ENCODE results near the gene MAPRE3. TPM values are rescaled to one million over a fixed set of nuclear protein-coding genes. Genes with fewer than 3 reads are reported as not detected.
A peak's percentile ranks its signal among the peaks of the same experiment; 100 is the strongest.

MAPRE3 gene
- total and polyA plus RNA-seq, 9 of the 15 experiments (the other 6 are each of a cell fraction or from before 2014, with no cell fraction given): 0.70 to 43.2 (median 12.6) TPM

DNA sequence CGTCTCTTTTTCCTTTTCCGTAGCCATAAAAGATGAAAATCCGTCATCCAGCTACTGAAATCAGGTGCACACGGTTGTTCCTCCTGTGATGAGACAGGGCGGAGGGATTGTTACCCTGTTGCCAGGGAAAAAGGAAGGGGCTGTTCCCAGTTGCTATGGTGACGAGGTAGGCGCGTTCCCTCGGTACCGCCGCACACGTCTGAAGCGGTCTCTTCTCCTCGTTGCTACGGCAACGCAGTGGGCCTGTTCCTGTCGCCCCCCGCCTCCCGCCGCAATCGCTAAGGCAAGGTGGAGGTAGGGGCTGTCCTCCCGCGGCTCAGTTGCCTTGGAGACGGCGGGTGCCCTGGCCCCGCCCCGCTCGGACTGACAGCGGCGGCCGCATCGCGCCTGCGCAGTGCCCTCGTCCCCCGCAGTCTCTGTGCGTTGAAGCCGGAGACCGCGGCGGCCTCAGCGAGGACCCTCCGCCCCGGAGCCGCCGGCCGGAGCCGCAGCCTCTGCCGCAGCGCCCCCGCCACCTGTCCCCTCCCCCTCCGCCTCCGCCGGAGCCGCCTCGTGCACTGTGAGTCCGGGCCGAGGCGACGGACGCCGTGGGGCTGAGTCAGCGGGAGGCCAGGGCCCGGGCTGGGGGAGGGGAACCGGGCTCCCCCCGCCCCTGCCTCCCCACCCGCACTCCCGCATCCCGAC is at the start of gene MAPRE3 (continued):
- TF ChIP-seq, protein P1, sequence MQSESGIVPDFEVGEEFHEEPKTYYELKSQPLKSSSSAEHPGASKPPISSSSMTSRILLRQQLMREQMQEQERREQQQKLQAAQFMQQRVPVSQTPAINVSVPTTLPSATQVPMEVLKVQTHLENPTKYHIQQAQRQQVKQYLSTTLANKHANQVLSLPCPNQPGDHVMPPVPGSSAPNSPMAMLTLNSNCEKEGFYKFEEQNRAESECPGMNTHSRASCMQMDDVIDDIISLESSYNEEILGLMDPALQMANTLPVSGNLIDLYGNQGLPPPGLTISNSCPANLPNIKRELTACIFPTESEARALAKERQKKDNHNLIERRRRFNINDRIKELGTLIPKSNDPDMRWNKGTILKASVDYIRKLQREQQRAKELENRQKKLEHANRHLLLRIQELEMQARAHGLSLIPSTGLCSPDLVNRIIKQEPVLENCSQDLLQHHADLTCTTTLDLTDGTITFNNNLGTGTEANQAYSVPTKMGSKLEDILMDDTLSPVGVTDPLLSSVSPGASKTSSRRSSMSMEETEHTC (IDR thresholded peaks at IDR 0.05): no peak
- peak; percentile 32; the same call in 1 of the 2 replicates for TF ChIP-seq JUND (IDR thresholded peaks at IDR 0.05; ENCODE audit: borderline replicate concordance, low read depth, low read length)
- TF ChIP-seq JUND (tag; IDR thresholded peaks at IDR 0.05; ENCODE audit: borderline replicate concordance, low read depth, low read length): no peak
- no peak for TF ChIP-seq HNRNPH1 (optimal IDR thresholded peaks at IDR 0.05; ENCODE audit: low read depth, low read length)
- TF ChIP-seq SMARCC2 (IDR thresholded peaks at IDR 0.05; ENCODE audit: low read depth): no peak
- TF ChIP-seq, protein P2, sequence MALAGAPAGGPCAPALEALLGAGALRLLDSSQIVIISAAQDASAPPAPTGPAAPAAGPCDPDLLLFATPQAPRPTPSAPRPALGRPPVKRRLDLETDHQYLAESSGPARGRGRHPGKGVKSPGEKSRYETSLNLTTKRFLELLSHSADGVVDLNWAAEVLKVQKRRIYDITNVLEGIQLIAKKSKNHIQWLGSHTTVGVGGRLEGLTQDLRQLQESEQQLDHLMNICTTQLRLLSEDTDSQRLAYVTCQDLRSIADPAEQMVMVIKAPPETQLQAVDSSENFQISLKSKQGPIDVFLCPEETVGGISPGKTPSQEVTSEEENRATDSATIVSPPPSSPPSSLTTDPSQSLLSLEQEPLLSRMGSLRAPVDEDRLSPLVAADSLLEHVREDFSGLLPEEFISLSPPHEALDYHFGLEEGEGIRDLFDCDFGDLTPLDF (CRISPR knock-in tag; IDR thresholded peaks at IDR 0.05): no peak
- no peak for TF ChIP-seq PTBP1 (IDR thresholded peaks at IDR 0.05; ENCODE audit: low read depth, low read length)
- peak; percentile 32 for TF ChIP-seq HNRNPLL (IDR thresholded peaks at IDR 0.05; ENCODE audit: low read depth, low read length, poor library complexity, severe bottlenecking)
- TF ChIP-seq ETV1 (tag; conservative IDR thresholded peaks at IDR 0.05; ENCODE audit: low read depth): no peak
- TF ChIP-seq BHLHE40 (IDR thresholded peaks at IDR 0.05; ENCODE audit: low read length): no peak
- TF ChIP-seq, protein P3, sequence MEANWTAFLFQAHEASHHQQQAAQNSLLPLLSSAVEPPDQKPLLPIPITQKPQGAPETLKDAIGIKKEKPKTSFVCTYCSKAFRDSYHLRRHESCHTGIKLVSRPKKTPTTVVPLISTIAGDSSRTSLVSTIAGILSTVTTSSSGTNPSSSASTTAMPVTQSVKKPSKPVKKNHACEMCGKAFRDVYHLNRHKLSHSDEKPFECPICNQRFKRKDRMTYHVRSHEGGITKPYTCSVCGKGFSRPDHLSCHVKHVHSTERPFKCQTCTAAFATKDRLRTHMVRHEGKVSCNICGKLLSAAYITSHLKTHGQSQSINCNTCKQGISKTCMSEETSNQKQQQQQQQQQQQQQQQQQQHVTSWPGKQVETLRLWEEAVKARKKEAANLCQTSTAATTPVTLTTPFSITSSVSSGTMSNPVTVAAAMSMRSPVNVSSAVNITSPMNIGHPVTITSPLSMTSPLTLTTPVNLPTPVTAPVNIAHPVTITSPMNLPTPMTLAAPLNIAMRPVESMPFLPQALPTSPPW (CRISPR knock-in tag; IDR thresholded peaks at IDR 0.05): peak; percentile 92
- 0 out of 4 replicates have a peak, but pooled peaks of 1 of the 2 experiments have one; percentile 31 for TF ChIP-seq TEAD1 (CRISPR knock-in tag; IDR thresholded peaks at IDR 0.05)
- peak; percentile 77 for TF ChIP-seq CXXC5 (CRISPR knock-in tag; IDR thresholded peaks at IDR 0.05)
- TF ChIP-seq, protein P4, sequence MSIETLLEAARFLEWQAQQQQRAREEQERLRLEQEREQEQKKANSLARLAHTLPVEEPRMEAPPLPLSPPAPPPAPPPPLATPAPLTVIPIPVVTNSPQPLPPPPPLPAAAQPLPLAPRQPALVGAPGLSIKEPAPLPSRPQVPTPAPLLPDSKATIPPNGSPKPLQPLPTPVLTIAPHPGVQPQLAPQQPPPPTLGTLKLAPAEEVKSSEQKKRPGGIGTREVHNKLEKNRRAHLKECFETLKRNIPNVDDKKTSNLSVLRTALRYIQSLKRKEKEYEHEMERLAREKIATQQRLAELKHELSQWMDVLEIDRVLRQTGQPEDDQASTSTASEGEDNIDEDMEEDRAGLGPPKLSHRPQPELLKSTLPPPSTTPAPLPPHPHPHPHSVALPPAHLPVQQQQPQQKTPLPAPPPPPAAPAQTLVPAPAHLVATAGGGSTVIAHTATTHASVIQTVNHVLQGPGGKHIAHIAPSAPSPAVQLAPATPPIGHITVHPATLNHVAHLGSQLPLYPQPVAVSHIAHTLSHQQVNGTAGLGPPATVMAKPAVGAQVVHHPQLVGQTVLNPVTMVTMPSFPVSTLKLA (conservative IDR thresholded peaks at IDR 0.05): peak; percentile 35 to 69; a peak in 3 of 4 replicates
- TF ChIP-seq, protein P5, sequence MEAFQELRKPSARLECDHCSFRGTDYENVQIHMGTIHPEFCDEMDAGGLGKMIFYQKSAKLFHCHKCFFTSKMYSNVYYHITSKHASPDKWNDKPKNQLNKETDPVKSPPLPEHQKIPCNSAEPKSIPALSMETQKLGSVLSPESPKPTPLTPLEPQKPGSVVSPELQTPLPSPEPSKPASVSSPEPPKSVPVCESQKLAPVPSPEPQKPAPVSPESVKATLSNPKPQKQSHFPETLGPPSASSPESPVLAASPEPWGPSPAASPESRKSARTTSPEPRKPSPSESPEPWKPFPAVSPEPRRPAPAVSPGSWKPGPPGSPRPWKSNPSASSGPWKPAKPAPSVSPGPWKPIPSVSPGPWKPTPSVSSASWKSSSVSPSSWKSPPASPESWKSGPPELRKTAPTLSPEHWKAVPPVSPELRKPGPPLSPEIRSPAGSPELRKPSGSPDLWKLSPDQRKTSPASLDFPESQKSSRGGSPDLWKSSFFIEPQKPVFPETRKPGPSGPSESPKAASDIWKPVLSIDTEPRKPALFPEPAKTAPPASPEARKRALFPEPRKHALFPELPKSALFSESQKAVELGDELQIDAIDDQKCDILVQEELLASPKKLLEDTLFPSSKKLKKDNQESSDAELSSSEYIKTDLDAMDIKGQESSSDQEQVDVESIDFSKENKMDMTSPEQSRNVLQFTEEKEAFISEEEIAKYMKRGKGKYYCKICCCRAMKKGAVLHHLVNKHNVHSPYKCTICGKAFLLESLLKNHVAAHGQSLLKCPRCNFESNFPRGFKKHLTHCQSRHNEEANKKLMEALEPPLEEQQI (IDR thresholded peaks at IDR 0.05): no peak
- 0 out of 4 replicates have a peak, but pooled peaks of 1 of the 2 experiments have one; percentile 14 for TF ChIP-seq KDM4B (IDR thresholded peaks at IDR 0.05; ENCODE audit: borderline replicate concordance in 2 of 2, low read depth in 1 of 2)

Data from K562 (cell line).